Kidney glomerular epithelial cell (primary cell): ENCODE measurements around the gene ZSCAN12.
"Not testable (repeated sequence)": the region's sequence is repeated elsewhere in the genome, so short reads cannot be mapped to it uniquely, and the experiment has no call there.

Experiments
- DNase-seq: peaks from one replicate; lab custom pipeline; 2025; lab: John Stamatoyannopoulos, UW

Gene ZSCAN12

GRCh38 chr6:28399350-28400121 lies at the start of gene ZSCAN12:
Gene ZSCAN12 (minus strand): TSS chr6:28399747. CDS start chr6:28398405, 1,342 bp downstream.
- peak; percentile 68 for DNase-seq

- DNase-seq = no peak
These were observed 49.5 kb upstream of the ZSCAN12 start for GRCh38 chr6:28449056-28449455.

GRCh38 chr6:28447512-28447906 lies 48.0 kb upstream of the ZSCAN12 start:
- DNase-seq = not testable (repeated sequence)

GRCh38 chr6:28446818-28447511 lies 47.4 kb upstream of the ZSCAN12 start:
- DNase-seq = no peak

- DNase-seq = not testable (repeated sequence)
These were observed 45.2 kb upstream of the ZSCAN12 start for GRCh38 chr6:28444759-28445158.

- peak; percentile 89 for DNase-seq
These were observed 43.7 kb upstream of the ZSCAN12 start, which contains the start of gene ZSCAN23 for GRCh38 chr6:28443112-28443773. Gene ZSCAN23 (minus strand): TSS chr6:28443491. CDS start chr6:28436266, 7,225 bp downstream.

- DNase-seq = no peak
These were observed 43.0 kb upstream of the ZSCAN12 start for GRCh38 chr6:28442586-28442985.

- DNase-seq = no peak
These were observed 36.9 kb upstream of the ZSCAN12 start for GRCh38 chr6:28436404-28436803.

- DNase-seq = no peak
These were observed 33.6 kb upstream of the ZSCAN12 start for GRCh38 chr6:28433119-28433518.

- no peak for DNase-seq
These were observed 30.2 kb upstream of the ZSCAN12 start for GRCh38 chr6:28429781-28430180.

- no peak for DNase-seq
These were observed 26.5 kb upstream of the ZSCAN12 start for GRCh38 chr6:28425944-28426541.

GRCh38 chr6:28424163-28424562 lies 24.6 kb upstream of the ZSCAN12 start:
- DNase-seq = no peak

GRCh38 chr6:28423546-28423945 lies 24.0 kb upstream of the ZSCAN12 start:
- DNase-seq = no peak

GRCh38 chr6:28413681-28414080 lies 14.1 kb upstream of the ZSCAN12 start:
- DNase-seq = no peak

- DNase-seq = no peak
These were observed 11.2 kb upstream of the ZSCAN12 start for GRCh38 chr6:28410767-28411166.

- DNase-seq = no peak
These were observed 8.7 kb upstream of the ZSCAN12 start for GRCh38 chr6:28408076-28408802.

- no peak for DNase-seq
These were observed 7.9 kb upstream of the ZSCAN12 start for GRCh38 chr6:28407401-28407800.

GRCh38 chr6:28403923-28404322 lies 4.4 kb upstream of the ZSCAN12 start:
- DNase-seq = not testable (repeated sequence)

- no peak for DNase-seq
These were observed 2.6 kb upstream of the ZSCAN12 start for GRCh38 chr6:28402197-28402596.

GRCh38 chr6:28401172-28401571 lies 1.6 kb upstream of the ZSCAN12 start:
- no peak for DNase-seq

- DNase-seq = no peak
These were observed 540 bp upstream of the ZSCAN12 start for GRCh38 chr6:28400122-28400451.

GRCh38 chr6:28395918-28396317 lies 3.6 kb downstream of the ZSCAN12 start:
- no peak for DNase-seq
